HG02623 (cell line): ENCODE results near the gene CCDC120.

Source experiments
- ATAC-seq: cut with Tn5 transposase; IDR thresholded peaks from one replicate; pipeline ENCODE4 v1.9.1; 2021; ENCODE audit warnings: moderate library complexity; ENCODE audit not compliant: unreplicated experiment

The CCDC120 gene

GRCh38 chrX:49058794-49059193, at the start of gene CCDC120:
TSS of gene CCDC120 (plus strand) at chrX:49058999. CDS start at chrX:49062042, 3,043 bp downstream.
- ATAC-seq = no peak

GRCh38 chrX:49019050-49019449, 39.7 kb upstream of the CCDC120 start:
- ATAC-seq = no peak

- no peak for ATAC-seq
Observed at GRCh38 chrX:49019599-49020249, 39.1 kb upstream of the CCDC120 start.

GRCh38 chrX:49029876-49030275, 28.9 kb upstream of the CCDC120 start:
- no peak for ATAC-seq

- no peak for ATAC-seq
Observed at GRCh38 chrX:49030283-49030682, 28.5 kb upstream of the CCDC120 start.

- no peak for ATAC-seq
Observed at GRCh38 chrX:49037883-49038475, 20.8 kb upstream of the CCDC120 start.

GRCh38 chrX:49039598-49040375, 19.0 kb upstream of the CCDC120 start:
- ATAC-seq = no peak

GRCh38 chrX:49040376-49040955, 18.3 kb upstream of the CCDC120 start:
- ATAC-seq = no peak

GRCh38 chrX:49041744-49042580, 16.8 kb upstream of the CCDC120 start:
- no peak for ATAC-seq

- ATAC-seq = no peak
Observed at GRCh38 chrX:49042581-49043219, 16.1 kb upstream of the CCDC120 start.

GRCh38 chrX:49043220-49043986, 15.4 kb upstream of the CCDC120 start, which contains the start of gene TFE3:
TSS of gene TFE3 (minus strand) at chrX:49043357. CDS start at chrX:49043226, 131 bp downstream.
- ATAC-seq = peak; percentile 82

GRCh38 chrX:49043987-49044281, 14.9 kb upstream of the CCDC120 start:
- ATAC-seq = no peak

- no peak for ATAC-seq
Observed at GRCh38 chrX:49053223-49054072, 5.4 kb upstream of the CCDC120 start.

GRCh38 chrX:49054073-49054762, 4.6 kb upstream of the CCDC120 start:
- no peak for ATAC-seq

GRCh38 chrX:49059201-49059600, 402 bp downstream of the CCDC120 start:
- no peak for ATAC-seq

GRCh38 chrX:49059681-49060085, 884 bp downstream of the CCDC120 start:
- ATAC-seq = no peak

GRCh38 chrX:49060914-49061313, 2.1 kb downstream of the CCDC120 start:
- no peak for ATAC-seq

GRCh38 chrX:49061490-49061889, 2.7 kb downstream of the CCDC120 start:
- ATAC-seq = no peak
